Testis (tissue), 2 donors: ENCODE measurements around the gene DKK1.

Experiments
- POLR2A ChIP-seq: fragments of 450-650 bp; IDR thresholded peaks from one replicate; pipeline ENCODE4 v1.6.1; 2017; ENCODE audit warnings: antibody characterized with exemption, mild to moderate bottlenecking, moderate library complexity
- TF ChIP-seq, protein P1 (sequence below), 3 experiments: fragments of 450-650 bp in 2 of 3; fragments of 200-600 bp in 1 of 3; sonication (generic) in 1 of 3; IDR thresholded peaks; one replicate each; pipeline ENCODE4 v1.5.1; 2016 to 2019; ENCODE audit warnings: antibody characterized with exemption in 3 of 3, mild to moderate bottlenecking in 2 of 3, moderate library complexity in 1 of 3

DNA sequence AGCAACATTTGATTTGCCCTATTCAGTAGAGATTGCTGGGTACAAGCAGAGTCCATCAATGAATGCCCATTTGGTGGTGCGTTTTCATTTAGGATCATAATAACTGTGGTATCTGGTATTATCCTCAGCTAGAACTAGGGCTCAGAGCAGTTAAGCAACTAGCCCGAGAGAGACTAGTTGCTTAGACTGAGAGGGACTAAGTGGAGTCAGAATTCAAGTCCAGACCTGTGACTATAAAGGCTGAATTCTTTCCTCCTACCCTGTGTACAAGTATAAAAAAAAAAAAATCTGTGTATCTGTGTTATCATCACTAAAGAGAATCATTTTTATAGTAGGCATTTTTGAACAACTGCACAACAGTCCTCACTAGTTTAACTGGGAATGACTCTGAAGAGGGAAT is 45.3 kb upstream of the DKK1 start:
- TF ChIP-seq, protein P1, sequence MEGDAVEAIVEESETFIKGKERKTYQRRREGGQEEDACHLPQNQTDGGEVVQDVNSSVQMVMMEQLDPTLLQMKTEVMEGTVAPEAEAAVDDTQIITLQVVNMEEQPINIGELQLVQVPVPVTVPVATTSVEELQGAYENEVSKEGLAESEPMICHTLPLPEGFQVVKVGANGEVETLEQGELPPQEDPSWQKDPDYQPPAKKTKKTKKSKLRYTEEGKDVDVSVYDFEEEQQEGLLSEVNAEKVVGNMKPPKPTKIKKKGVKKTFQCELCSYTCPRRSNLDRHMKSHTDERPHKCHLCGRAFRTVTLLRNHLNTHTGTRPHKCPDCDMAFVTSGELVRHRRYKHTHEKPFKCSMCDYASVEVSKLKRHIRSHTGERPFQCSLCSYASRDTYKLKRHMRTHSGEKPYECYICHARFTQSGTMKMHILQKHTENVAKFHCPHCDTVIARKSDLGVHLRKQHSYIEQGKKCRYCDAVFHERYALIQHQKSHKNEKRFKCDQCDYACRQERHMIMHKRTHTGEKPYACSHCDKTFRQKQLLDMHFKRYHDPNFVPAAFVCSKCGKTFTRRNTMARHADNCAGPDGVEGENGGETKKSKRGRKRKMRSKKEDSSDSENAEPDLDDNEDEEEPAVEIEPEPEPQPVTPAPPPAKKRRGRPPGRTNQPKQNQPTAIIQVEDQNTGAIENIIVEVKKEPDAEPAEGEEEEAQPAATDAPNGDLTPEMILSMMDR (IDR thresholded peaks at IDR 0.05): no peak
- TF ChIP-seq POLR2A: no peak
